PFSK-1 (cell line): ENCODE data around the gene TADA2A.

ENCODE experiments used
- POLR2AphosphoS5 ChIP-seq: IDR thresholded peaks from 2 replicates; pipeline ENCODE4 v1.6.1; 2012; ENCODE audit warnings: low read depth, mild to moderate bottlenecking, control low read depth, low read length, moderate library complexity
- TF ChIP-seq, protein P1 (sequence below), 2 experiments: IDR thresholded peaks; 2 replicates each; pipeline versions ENCODE4 v1.6.1 to v1.8.0; 2011 to 2012; ENCODE audit warnings: low read depth in 2 of 2, low read length in 2 of 2, control low read depth in 1 of 2, inconsistent platforms in 1 of 2, mild to moderate bottlenecking in 1 of 2, moderate library complexity in 1 of 2; ENCODE audit not compliant: insufficient read depth in 1 of 2

DNA sequence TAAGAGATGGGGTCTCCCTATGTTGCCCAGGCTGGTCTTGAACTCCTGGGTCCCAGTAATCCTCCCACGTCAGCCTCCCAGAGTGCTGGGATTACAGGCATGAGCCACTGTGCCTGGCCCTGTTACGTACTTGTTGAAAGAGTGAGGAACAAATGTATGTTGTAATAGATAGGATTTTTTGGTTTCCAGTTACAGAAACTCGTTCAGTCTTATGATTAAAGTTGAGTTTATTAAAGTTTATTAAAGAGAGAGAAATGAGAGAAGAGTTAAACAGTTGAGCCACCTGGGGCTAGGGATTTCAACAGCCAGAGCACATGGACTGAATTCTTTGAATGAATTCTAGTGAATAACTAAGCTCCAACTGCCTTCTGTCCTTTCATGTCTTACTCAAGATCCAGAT, 3.7 kb downstream of the TADA2A start:
- TF ChIP-seq, protein P1, sequence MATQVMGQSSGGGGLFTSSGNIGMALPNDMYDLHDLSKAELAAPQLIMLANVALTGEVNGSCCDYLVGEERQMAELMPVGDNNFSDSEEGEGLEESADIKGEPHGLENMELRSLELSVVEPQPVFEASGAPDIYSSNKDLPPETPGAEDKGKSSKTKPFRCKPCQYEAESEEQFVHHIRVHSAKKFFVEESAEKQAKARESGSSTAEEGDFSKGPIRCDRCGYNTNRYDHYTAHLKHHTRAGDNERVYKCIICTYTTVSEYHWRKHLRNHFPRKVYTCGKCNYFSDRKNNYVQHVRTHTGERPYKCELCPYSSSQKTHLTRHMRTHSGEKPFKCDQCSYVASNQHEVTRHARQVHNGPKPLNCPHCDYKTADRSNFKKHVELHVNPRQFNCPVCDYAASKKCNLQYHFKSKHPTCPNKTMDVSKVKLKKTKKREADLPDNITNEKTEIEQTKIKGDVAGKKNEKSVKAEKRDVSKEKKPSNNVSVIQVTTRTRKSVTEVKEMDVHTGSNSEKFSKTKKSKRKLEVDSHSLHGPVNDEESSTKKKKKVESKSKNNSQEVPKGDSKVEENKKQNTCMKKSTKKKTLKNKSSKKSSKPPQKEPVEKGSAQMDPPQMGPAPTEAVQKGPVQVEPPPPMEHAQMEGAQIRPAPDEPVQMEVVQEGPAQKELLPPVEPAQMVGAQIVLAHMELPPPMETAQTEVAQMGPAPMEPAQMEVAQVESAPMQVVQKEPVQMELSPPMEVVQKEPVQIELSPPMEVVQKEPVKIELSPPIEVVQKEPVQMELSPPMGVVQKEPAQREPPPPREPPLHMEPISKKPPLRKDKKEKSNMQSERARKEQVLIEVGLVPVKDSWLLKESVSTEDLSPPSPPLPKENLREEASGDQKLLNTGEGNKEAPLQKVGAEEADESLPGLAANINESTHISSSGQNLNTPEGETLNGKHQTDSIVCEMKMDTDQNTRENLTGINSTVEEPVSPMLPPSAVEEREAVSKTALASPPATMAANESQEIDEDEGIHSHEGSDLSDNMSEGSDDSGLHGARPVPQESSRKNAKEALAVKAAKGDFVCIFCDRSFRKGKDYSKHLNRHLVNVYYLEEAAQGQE (IDR thresholded peaks at IDR 0.05; ENCODE audit: insufficient read depth in 1 of 2, low read depth in 2 of 2, low read length in 2 of 2): no peak
- no peak for TF ChIP-seq POLR2AphosphoS5
